ENCODE data around the gene RAB30.

RAB30 gene

DNA sequence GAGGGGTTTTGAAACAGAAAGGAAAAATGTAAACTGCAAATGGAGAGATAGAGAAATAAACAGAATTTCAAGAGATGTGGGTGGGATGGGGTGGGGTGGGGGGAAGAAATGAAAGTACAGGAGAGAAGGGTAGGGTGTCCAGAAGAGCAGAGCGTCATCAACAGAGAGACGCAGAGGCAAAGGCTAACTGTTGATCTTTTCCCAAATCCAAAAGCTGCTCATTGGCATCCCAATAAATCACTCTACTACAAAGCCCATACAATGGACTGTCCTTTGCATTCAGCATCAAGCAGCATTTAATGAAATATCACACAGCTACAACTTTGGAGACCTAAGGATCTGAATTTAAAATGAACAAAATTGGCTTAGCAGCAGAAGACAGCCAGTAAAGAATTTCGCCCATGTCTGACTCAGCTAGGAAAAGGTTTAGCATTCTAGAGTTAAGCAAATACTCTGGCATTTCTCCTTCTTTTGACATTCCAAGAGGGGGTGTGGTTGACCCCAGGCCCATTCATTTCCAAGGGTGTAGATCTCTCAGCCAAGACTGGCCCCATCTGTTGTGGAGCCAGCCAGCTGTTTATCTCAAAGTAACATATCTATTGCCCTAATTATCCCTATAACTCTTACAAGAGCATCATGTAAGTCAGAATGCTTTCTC, 1.5 kb downstream of the RAB30 start:
- peak; percentile 73 for DNase-seq

DNA sequence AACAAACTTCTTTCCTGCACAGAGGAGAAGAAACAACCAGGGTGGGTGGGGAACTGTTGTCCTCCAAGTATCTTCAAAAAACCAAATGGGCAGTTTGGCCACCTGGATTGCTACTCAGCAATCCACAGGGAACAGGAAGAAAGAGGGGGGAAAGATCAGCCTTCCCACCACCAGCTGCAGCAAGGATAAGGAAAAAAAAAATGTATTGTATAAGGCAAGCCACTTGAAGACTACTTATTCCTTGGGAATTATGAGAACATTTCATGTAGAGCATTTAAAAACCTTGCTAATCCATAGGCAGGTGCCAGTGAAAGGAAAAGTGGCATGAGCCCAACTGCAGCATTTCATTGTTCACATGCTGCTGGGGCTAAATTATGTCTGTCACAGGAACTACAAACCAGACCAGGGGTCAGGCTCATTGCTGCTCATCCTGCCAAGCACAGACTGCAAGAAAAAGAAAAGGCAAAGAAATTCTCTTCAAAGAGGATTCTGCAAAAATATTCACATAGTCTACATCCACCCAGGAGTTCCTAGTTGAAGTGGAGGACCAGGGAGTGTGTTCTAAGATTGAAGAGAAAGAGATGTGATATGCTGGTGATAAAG, 2.2 kb downstream of the RAB30 start:
- no peak for DNase-seq

DNA sequence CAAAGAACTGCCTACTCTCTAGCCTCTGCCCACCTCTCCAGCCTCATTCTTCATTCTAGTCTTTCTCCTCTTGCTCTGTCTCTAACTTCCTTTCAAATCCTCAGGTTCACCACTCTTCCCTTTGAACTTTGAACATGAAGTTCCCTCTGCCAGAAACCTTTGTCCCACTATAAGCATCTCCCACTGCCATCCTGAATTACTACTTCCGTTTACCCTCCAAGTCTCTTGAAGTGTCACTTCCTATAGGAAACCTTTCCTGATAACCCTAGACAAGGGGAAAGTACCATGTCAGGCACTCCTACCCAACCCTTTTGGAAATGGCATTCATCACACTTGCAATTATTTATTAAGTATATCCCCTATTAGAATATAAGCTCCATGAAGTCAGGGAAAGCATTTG, 3.1 kb downstream of the RAB30 start:
- DNase-seq = no peak

DNA sequence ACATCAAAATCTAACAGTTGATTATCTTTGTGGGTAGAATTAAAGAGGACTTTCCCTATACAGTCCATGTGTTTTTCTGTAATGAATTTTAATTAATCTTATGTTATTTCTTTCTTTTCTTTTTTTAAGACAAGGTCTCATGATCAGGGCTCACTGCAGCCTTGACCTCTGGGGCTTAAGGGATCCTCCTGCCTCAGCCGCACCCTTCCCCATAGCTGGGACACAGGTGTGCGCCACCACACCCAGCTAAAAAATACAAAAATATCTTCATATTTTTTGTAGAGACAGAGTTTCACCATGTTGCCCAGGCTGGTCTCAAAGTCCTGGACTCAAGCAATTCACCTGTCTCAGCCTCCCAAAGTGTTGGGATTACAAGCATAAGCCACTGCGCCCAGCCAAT, 7.7 kb downstream of the RAB30 start:
- DNase-seq = no peak

DNA sequence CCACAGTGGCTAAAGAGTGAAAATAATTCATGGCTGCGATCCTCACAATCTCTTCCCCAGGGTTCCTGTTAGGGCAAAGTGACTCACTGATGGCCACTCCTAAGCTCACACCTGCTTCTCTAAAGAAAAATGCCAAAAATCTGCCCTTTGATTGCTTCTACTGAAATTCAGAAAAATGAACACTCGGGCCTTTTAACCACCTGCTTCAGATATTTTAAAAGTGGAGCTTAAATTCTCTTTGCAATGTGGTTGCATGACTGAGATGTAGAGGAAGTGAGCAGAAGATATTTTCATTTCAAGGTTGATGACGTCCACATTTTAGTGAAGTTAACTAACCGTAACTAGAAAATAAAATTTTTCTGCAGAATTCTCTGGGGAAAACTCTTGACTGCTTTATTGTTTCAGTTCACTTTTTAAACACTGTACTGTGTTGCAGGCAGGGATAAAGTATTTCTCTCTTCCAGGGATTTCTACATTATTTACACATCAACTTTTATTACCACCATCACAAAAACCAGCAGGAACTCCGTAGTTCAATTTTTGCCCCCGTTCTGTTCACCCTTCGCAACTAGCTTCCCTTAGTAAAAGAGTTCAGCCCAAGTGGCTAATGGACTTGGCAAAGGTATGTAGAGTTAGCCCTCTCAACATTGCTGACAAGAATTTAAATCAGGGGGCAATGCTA, 8.5 kb downstream of the RAB30 start:
- peak; percentile 7 for DNase-seq

DNA sequence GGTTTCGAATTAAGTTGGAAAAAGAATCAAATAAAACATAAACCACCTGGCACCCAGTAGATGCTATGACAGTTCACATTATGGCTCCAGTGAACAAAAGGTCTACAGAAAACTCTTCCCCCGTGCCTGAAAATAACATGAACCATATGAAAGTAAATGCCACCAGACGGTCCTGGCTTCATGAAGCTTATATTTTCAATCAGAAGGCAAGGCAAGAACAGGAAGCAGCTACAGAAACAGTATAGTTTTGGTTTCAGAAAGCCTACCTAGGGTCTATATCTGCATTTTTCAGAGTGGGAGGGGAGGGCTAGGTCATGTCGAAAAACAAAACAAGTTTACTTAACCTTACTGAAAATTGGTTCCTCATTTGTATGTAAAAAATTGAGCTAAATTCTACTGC, 9.8 kb downstream of the RAB30 start:
- no peak for DNase-seq

DNA sequence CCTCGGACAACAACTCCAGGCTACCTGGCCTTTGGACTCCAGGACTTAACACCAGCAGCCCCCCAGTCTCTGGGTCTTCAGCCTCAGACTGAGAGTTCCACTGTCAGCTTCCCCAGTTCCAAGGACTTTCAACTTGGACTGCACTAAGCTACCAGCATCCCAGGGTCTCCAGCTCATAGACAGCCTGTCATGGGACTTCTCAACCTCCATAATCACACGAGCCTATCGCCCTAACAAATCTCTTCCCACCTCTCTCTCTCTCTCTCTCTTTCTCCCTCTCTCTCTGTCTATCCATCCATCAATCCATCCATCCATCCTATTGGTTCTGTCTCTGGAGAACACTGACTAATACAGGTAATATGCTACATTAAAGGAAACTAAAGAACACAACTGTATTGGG, 10.7 kb downstream of the RAB30 start:
- no peak for DNase-seq

DNA sequence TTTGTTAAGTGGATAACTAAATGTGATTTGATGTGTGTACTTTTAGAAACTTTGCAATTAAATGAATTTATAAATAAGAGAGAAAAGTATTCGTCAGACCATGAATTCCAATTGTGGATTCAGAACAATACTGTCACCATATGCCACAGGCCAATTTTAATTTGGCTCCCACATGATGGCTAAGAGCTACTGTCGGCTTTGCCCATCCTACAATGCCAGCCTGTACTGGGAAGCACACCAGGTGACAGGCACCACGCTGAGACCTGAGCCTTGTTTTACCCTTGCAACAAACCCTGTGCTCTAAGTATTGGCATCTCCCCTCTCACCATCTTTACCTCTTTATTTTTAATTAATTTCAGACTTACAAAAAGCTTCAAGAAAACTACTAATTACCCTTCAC, 14.0 kb downstream of the RAB30 start:
- DNase-seq = no peak

DNA sequence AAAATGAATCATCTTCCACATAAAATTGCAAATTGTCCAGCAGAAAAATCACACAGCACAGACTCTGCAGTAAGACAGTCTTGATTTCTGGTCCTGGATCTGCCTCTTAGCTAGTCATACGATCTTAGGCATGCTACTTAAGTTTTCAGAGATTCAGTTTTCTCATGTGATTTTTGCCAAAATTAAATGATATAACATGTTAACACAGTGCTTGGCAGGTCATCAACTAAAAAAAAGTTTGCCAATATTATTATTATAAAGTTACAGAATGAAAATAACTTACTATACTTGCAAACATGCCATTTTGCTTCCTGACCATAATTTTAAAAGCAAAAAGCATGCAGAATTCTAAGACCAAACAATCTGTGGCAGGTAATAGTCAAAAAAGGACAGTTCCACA, 15.1 kb downstream of the RAB30 start:
- no peak for DNase-seq

DNA sequence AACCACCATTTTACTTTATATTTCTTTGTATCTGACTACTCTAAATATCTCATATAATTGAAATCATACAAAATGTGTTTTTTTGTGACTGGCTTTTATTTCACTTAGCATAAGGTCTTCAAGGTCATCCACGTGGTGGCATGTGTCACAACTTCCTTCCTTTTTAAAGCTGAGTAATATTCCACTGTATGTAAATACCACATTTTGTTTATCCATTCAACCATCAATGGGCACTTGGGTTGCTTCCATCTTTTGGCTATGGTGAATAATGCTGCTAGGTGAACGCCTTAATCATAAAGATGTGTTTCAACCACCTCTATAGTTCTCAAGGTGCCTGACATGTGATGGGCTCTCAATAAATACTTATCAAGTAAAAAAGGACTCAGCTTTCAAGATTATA, 15.5 kb downstream of the RAB30 start:
- DNase-seq = peak; percentile 22

DNA sequence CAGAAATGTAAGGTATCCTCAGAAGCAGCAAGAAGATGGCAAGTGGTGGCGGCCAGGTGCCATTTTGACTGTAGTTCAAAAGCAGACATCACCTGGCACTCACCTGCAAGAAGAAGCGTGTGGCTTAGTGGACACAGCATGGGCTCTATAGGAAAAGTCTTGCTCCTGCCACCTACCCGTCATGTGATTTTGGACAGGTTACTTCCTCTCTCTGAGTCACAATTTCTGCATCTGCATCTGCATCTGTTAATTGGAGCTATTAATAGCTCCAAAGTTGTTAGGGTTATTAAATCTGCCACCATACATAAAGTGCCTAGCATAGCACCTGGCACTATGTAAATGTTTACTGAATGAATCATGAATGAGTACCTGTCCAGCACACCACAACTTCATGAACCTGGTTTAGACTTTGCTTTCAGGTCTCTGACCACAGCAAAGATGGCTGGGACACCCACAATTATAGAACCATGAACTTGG, 16.8 kb downstream of the RAB30 start:
- DNase-seq = no peak

DNA sequence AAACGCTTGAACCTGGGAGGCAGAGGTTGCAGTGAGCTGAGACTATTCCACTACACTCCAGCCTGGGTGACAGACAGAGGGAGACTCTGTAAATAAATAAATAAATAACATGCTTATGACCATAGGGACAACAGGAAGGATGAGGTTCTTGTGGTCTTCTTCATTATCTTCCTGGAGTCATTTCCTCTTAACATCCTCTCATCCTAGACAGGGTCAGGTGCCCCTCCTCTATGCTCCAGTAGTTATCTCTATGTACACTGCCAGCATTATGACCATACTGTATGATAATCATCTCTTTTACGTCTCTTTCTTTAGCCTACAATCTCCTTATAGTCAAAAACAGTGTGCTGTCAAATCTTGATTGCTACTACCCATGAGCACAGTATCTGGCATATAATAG, 17.7 kb downstream of the RAB30 start:
- DNase-seq = no peak

DNA sequence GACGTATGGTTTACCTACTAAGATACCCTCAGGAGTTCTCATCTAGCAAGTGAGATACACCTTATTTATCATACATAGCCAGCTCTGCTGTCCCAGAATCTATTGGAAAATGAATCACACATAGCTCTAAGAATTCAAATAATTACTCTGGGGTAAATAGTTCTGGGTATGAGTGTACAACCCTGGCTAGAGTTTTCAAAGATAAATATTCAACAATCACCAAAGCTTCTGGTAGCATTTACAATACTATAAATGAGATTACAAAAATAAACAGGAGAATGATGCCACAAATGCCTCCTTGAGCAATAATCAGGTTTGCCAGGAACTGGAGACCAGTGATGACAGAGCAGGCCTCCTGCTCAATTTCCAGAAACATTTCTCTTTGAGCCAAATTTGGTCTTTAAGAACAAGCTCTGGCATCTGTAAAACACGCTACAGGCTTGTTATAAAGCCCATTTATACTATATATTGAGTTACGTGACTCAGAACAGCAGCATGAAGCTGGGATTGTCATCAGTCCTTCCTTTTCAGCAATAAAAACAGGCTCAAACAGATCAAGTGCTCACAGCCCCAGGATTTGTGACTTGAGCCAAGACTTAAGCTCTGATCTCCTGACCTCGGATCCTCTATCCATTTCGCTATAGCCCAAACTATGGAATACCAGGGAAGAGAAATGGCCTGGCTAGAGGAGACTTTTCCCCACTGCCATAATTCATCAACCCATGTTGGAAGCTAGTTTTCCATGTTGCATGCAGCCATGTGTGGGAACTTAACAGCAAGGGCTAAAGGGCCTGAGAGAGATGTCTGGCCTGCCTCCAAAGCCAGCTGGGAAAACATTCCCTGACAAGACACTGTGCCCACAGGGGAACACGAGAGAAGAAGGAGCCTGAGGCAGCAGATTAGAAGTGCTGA, 19.7 kb downstream of the RAB30 start:
- DNase-seq = peak; percentile 95

DNA sequence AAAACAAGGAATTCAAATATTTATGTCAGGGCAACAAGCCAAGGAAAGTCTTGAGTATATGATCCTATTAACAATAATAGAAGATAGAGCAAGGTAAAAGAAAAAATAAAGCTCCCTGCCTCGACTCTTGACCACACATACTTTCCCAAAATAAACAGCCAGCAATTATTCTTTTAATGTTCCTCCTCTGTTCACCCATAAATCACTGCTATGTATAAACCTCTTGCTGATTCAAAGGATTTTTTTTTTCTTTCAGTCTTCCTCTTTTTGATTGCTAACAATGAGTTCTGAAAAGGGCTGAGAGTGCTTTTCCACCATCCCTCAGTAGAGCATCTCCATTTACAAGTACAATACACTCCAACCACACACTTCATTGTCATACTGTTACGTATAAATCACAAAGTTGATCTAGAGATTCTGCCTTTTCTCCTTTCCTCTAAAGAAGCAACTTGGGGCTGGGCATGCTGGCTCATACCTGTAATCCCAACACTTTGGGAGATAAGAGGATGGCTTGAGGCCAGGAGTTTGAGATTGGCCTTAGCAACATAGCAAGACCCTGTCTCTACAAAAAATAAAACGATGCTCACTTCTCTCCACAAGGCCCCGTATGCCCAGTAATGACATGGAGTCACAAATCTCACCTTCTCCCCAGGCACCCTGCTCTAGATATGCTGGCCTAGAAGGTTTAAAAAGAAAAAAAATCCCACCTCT, 24.0 kb downstream of the RAB30 start:
- no peak for DNase-seq

DNA sequence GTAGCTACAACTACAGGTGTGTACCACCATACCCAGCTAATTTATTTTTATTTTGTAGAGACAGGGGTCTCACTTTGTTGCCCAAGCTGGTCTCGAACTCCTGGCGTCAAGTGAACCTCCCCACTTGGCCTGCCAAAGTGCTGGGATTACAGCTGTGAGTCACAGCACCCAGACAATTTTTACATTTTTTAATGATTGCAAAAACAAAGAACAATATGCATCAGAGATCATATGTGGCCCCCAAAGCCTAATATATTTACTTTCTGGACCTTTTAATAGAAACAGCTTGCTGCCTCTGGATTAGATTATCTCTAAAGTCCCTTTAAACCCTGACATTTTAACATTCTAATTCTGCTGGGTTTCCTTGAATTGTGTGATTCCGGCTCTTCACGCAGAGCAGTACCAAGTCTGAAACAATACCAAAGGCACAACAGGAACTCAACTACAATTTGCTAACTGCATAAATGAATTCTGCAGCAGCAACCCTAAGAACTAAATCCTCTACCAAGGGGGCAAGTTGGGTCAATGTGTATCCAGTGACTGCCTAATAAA, 25.0 kb downstream of the RAB30 start:
- DNase-seq = peak; percentile 41

DNA sequence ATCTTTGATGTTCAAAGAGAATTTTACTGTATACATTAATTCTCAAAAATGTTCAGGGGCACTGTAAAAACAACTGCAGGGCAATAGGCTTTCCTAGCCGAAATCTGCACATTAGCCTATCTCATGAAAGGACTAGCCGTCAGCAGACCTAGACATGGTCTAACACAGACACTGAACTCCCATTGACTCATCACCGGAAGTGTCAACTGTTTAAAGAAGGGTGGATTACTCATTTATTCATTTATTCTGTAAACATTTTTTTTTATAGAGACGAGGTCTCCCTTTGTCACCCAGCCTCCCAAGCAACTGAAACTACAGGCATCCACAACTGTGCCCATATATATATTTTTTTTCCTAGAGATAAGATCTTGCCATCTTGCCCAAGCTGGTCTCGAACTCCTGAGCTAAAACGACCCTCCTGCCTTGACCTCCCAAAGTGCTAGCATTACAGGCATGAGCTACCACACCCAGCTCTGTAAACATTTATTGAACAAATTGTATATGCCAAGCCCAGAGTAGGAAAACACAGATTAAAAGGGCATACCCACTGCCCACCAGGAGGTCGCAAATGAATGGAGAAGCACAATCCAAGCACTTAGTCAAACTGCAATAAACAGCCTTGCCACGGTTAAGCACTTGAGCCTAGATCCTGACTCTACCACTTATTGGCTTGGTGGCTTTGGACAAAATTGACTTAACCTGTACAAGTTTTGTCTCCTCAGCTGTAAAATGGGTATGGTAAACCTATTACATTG, 26.6 kb downstream of the RAB30 start:
- peak; percentile 84 for DNase-seq

DNA sequence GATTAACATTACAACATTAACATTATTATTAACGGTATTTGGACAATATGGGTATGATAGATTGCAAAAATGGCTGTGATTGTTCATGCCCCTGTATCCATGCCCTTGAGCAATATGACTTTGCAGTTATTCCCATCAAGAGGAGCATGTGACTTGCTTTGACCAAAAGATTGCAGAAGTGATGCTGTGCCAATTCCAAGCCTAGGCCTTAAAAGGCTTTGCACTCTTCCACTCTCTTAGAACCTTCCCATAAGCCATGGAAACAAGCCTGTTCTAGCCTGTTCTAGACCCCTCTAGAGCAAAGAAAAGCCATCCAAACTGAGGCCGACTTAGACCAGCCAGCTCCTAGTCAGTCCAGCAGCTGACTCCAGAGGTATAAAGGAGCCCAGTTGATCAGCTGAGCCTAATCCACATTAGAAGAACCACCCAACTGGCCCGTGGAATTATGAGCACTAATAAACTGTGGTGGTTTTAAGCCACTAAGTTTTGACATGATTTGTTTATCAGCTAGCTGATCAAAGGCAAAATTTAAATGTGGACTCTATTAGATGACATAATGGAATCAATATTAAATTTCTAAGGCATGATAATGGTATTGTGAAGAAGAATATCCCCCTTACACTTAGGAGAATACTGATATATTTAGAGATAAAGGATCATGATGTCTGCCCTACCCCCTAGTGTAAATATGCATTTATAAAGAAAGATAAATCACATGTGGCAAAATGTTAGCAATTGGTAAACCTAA, 28.6 kb downstream of the RAB30 start:
- no peak for DNase-seq

DNA sequence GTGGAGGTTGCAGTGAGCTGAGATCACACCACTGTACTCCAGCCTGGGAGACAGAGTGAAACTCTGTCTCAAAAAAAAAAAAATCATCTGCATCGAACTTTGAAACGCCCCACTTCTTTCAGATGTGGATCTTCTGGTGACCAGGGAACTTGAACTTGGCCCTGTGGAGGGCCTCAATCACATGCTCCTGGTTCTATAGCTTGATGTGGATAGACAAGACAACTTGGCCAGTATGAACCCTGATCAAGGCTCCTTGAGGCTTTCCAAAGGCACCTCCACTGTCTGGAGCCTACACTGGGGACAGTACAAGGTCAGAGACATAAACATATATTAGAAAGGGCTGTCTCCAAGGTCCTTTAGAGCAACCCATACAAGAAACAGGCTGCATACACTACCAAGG, 30.6 kb downstream of the RAB30 start:
- no peak for DNase-seq

DNA sequence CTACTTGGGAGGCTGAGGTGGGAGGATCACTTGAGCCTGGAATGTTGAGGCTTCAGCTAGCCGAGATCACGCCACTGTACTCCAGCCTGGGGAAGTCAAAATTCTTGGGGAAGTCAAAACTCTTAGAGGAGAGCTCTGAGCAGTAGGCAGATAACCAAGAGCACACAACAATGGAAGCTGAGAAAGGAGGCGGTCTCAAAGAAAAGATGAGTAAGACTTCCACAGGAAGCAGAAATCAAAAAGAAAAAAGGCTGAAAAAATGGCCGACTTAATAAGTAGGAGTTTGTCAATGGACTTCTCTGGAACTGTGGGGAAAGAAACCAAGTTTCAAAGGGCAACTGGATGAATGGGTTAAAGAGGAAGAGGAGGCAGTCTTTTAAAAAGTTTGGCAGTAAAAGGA, 32.1 kb downstream of the RAB30 start:
- no peak for DNase-seq

DNA sequence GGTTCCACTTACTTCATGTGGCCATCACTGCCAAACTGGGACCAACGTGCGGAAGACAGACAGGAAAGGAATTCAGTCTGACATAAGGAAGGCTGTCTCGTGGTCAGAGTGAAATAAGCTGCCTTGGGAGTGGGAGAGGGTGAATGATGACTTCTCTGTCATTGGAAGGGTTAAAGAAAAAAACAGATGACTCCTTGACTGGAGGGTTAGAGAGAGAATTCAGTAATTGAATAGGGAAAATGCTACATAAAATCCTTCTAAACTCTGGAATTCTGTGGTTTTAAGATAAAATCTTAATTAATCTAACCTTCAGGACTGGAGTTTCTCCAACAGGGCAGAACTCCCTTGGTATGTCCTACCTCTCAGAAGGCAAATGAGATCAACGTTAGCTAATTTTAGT, 33.8 kb downstream of the RAB30 start:
- DNase-seq = no peak

DNA sequence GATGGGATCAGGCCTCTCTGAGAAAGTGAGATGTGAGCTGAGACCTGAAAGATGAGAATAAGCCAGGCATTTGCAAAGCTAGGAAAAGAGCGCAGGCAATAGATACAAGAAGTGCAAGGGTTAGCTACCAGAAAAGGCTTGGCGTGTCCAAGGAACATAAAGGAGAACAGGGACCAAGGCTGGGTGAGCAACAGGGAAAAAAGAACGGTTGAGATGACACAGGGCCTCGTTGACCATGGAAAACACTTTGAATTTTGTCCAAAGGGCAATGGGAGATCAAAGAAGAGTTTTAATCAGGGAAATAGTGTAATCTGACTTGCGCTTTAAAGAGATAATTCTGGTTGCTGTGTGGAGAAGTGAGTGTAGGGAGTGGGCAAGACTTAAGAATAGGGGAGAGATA, 35.0 kb downstream of the RAB30 start:
- DNase-seq = no peak
